ENCODE results near the gene UBE3D. TPM values are rescaled to one million over a fixed set of nuclear protein-coding genes. Genes with fewer than 3 reads are reported as not detected.

The UBE3D gene
- total and polyA plus RNA-seq, 2 of the 4 experiments (the other 2 are of a cell fraction) = 3.2 to 6.3 TPM

GRCh38 chr6:82890240-82890639, 175.4 kb downstream of the UBE3D start:
- TF ChIP-seq FOS (IDR thresholded peaks at IDR 0.05; ENCODE audit: low read depth, low read length) = no peak
- no peak for TF ChIP-seq MXI1 (IDR thresholded peaks at IDR 0.05; ENCODE audit: borderline replicate concordance, low read depth, low read length)
- TF ChIP-seq SMC3 (IDR thresholded peaks at IDR 0.05; ENCODE audit: low read depth, low read length) = no peak
- TF ChIP-seq, protein P1, sequence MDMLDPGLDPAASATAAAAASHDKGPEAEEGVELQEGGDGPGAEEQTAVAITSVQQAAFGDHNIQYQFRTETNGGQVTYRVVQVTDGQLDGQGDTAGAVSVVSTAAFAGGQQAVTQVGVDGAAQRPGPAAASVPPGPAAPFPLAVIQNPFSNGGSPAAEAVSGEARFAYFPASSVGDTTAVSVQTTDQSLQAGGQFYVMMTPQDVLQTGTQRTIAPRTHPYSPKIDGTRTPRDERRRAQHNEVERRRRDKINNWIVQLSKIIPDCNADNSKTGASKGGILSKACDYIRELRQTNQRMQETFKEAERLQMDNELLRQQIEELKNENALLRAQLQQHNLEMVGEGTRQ (IDR thresholded peaks at IDR 0.05; ENCODE audit: low read depth, low read length) = no peak
- TF ChIP-seq CEBPB (IDR thresholded peaks at IDR 0.05; ENCODE audit: low read depth, low read length) = no peak
- TF ChIP-seq NFE2L2 (IDR thresholded peaks at IDR 0.05; ENCODE audit: low read depth, low read length) = no peak
- no peak for TF ChIP-seq MAFK (IDR thresholded peaks at IDR 0.05; ENCODE audit: low read depth, low read length)
- TF ChIP-seq RFX5 (IDR thresholded peaks at IDR 0.05; ENCODE audit: low read depth, low read length) = no peak
- no peak for TF ChIP-seq MAZ (IDR thresholded peaks at IDR 0.05; ENCODE audit: borderline replicate concordance, low read depth, low read length)
- no peak for TF ChIP-seq BHLHE40 (IDR thresholded peaks at IDR 0.05; ENCODE audit: low read depth, low read length)
- TF ChIP-seq POLR2A (IDR thresholded peaks at IDR 0.05; ENCODE audit: low read depth, low read length) = no peak
- TF ChIP-seq CHD1 (IDR thresholded peaks at IDR 0.05; ENCODE audit: low read depth, low read length) = no peak
- TF ChIP-seq, protein P2, sequence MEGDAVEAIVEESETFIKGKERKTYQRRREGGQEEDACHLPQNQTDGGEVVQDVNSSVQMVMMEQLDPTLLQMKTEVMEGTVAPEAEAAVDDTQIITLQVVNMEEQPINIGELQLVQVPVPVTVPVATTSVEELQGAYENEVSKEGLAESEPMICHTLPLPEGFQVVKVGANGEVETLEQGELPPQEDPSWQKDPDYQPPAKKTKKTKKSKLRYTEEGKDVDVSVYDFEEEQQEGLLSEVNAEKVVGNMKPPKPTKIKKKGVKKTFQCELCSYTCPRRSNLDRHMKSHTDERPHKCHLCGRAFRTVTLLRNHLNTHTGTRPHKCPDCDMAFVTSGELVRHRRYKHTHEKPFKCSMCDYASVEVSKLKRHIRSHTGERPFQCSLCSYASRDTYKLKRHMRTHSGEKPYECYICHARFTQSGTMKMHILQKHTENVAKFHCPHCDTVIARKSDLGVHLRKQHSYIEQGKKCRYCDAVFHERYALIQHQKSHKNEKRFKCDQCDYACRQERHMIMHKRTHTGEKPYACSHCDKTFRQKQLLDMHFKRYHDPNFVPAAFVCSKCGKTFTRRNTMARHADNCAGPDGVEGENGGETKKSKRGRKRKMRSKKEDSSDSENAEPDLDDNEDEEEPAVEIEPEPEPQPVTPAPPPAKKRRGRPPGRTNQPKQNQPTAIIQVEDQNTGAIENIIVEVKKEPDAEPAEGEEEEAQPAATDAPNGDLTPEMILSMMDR (conservative IDR thresholded peaks at IDR 0.05; ENCODE audit: low read depth, low read length) = no peak
- TF ChIP-seq ELK1 (IDR thresholded peaks at IDR 0.05; ENCODE audit: borderline replicate concordance, low read depth, low read length) = no peak
- TF ChIP-seq RAD21 (IDR thresholded peaks at IDR 0.05; ENCODE audit: low read length) = no peak
- TF ChIP-seq RCOR1 (IDR thresholded peaks at IDR 0.05; ENCODE audit: insufficient replicate concordance, low read length) = no peak
- Histone ChIP-seq H3K18ac (ENCODE audit: low read depth, low read length) (no peak overlapping the region), H2BK15ac (ENCODE audit: low read depth, low read length) (no peak overlapping the region), H2AFZ (replicated peaks; ENCODE audit: low read length, poor library complexity) (no peak overlapping the region), H2AK5ac (ENCODE audit: low read depth, low read length) (no peak overlapping the region), H4K91ac (ENCODE audit: insufficient read depth, low read depth, low read length) (no peak overlapping the region), H3K9me1 (ENCODE audit: insufficient read depth, low read length) (no peaks in the 10 kb centered on the region), H3K27me3 (ENCODE audit: control insufficient read depth, insufficient read depth, low read length) (no peaks in the 10 kb centered on the region), H3K14ac (replicated peaks; ENCODE audit: low read depth, low read length) (no peak overlapping the region), H2BK120ac (ENCODE audit: low read depth, low read length) (no peak overlapping the region), H3K36me3 (ENCODE audit: control insufficient read depth, insufficient read depth, low read length) (no peaks in the 10 kb centered on the region; the same call in 1 of the 2 replicates), H3K4me2 (ENCODE audit: low read depth, low read length) (no peak overlapping the region), H2AK9ac (replicated peaks; ENCODE audit: low read depth, low read length, poor library complexity) (no peak overlapping the region), H4K8ac (ENCODE audit: low read depth in 2 of 2, low read length in 2 of 2) (no peak overlapping the region), H4K20me1 (ENCODE audit: insufficient read depth, low read length) (no peaks in the 10 kb centered on the region), H3K9ac (ENCODE audit: low read depth, low read length) (no peak overlapping the region), H3K9me3 (ENCODE audit: control insufficient read depth, insufficient read depth, low read length) (no peaks in the 10 kb centered on the region), H3K27ac (ENCODE audit: insufficient read depth, low read length) (no peak overlapping the region), H3K56ac (ENCODE audit: extremely low read depth, insufficient read depth, low read length) (no peak overlapping the region), H2BK20ac (ENCODE audit: low read depth, low read length) (no peak overlapping the region), H3K4ac (ENCODE audit: low read depth, low read length) (no peak overlapping the region), H3K4me1 (ENCODE audit: control insufficient read depth, insufficient read depth, low read length) (no peaks in the 10 kb centered on the region), H4K5ac (ENCODE audit: low read depth, low read length) (no peak overlapping the region), H3K23ac (ENCODE audit: low read depth, low read length) (no peak overlapping the region), H2BK5ac (ENCODE audit: low read depth, low read length, poor library complexity, severe bottlenecking) (no peak overlapping the region), H3K79me1 (ENCODE audit: low read depth in 1 of 2, low read length in 2 of 2) (no peaks in the 10 kb centered on the region), H3K4me3 (ENCODE audit: insufficient read depth, low read depth, low read length) (no peak overlapping the region)
- no CpG with 5 or more reads among the region's 1 CpG for WGBS, 2 experiments (ENCODE audit: extremely low coverage in 2 of 2, insufficient read length in 1 of 2)
- in situ Hi-C loops (cut with MboI; ENCODE audit: low sequenced_read_pairs) = no loop called here
- POLR2A ChIA-PET (ENCODE audit: unreplicated experiment) = no interaction called here
- DNase-seq (no peak), ATAC-seq (ENCODE audit: low read depth) (no peak)
- intact Hi-C loops (cut with micrococcal nuclease) = no loop called here
- CTCF ChIA-PET = interaction anchor here (0.6 kb wide), 1 partner anchor 131 kb away, joined by 3 read pairs; no protein-coding TSS in a partner anchor
- dilution Hi-C loops (cut with HindIII; ENCODE audit: low sequenced_read_pairs, unreplicated experiment) = no loop called here
- no TSS peak for BruUV-seq (replicated peaks)

All from IMR-90 (cell line).